ENCODE results near the gene AURKAIP1.
A peak's percentile ranks its signal among the peaks of the same experiment; 100 is the strongest.
"Not testable (repeated sequence)": the region's sequence is repeated elsewhere in the genome, so short reads cannot be mapped to it uniquely, and the experiment has no call there.

AURKAIP1 gene

DNA sequence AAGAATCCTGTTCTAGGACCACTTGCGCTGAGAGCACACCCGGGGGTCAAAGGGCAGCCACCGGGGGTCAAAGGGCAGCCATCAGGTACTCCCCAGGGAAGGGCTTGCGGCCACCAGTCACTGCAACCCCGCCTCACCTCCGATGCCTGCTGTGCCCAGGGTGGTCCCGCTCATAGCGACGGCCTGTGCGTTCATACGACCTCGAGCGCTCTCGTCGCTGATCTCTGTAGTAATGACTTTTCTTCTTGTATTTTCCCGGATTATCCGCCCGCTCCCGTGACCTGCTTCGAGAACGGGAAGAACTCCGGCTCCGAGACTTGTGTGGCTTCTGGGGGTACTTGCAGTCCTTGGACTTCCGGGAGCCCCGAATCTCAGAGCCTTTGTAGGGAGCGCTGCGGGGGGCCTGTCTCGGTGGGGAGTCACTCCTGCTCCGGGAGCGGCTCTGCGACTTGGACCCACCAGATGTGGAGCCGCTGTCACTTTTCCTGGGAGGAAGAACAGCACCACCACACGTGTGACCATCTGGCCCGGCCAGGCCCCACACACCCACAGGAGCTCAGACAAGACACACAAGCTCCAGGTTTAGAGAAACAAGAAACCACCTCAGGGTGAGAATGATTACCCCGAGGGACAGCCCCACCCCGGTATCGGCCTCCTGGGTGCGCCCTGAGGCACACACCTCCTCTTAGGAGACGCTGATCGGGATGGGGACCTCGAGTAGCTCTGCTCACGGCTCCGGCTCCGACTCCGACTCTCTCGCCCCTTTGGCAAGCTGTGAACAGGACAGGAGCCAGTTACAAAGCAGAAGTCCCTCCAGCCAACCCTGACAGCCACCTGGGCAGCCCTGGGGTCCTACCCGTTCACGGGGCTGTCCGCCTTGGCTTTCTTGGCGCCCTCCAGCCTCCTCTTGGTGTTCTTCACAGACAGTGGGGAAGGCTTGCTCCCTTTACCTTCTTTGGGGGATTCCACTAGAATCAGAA lies 12.4 kb upstream of the AURKAIP1 start:
- no peak for DNase-seq (ENCODE audit: low spot score)

DNA sequence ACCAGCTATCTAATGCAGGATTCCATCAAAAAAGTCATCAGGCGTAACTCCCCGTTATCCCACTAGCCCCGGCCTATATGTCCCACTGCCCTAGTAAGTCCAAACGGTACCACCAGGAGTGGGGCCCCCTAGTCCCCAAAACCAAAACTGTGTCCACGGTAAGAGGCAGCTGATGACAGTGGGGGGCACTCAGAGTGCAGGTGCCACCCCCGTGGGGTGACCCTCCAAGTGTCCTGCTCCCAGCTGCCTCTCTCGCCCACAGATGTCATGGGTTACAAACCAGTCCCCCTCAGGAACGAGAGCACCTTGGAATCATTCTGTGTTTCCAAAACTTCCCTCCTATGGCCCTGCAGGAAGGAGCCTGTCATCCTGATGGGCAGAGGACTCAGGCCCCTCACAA lies 10.9 kb upstream of the AURKAIP1 start:
- DNase-seq (ENCODE audit: low spot score), result no peak

DNA sequence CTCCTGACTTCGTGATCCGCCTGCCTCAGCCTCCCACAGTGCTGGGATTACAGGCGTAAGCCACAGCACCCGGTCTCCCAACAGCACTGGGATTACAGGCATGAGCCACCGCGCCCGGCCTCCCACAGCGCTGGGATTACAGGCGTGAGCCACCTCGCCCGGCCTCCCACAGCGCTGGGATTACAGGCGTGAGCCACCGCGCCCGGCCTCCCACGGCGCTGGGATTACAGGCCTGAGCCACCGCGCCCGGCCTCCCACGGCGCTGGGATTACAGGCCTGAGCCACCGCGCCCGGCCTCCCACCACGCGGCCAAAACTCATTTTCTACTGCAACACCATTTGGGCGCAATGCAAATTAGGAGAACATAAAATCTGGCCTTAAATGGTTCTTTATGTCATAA lies 10.3 kb upstream of the AURKAIP1 start:
- DNase-seq (ENCODE audit: low spot score), result not testable (repeated sequence)

DNA sequence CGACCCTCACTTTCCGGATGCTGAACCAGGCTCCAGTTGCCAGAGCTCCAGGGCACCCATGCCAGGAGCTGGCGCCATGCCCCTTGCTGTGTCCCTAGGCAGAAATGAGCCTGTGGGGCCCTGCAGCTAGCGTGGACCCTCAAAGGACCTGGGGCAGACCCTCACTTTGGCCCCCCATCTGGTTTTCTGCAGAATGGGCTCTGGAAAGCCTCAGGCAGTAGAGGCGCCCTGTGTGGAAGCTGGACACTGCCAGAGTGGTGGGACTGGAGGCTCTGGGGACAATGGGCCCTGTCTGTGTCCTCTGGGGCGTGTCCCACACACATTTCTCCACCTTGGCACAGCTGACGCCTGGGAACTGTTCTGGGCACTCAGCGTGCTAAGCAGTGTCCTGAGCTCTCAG lies 6.3 kb upstream of the AURKAIP1 start:
- DNase-seq (ENCODE audit: low spot score), result no peak

DNA sequence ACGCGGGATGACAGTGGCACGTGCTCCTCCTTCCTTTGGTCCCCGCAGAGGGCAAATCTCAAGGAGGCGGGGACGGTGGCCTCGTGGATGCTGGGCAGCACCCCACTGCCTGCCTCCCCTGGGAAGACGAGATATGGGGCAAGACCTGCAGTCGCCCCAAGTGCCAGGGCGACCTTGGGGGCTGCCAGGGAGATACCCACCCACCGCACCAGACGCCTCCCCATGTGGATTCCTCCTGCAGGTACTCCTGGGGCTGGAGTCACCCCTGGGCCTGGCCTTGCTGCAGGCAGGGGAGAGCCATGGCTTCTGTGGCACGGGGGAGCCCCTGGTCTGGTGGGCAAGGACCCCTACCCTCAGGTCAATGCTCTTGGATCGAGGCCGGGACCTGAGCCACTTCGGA lies 5.9 kb upstream of the AURKAIP1 start:
- DNase-seq (ENCODE audit: low spot score), result no peak

DNA sequence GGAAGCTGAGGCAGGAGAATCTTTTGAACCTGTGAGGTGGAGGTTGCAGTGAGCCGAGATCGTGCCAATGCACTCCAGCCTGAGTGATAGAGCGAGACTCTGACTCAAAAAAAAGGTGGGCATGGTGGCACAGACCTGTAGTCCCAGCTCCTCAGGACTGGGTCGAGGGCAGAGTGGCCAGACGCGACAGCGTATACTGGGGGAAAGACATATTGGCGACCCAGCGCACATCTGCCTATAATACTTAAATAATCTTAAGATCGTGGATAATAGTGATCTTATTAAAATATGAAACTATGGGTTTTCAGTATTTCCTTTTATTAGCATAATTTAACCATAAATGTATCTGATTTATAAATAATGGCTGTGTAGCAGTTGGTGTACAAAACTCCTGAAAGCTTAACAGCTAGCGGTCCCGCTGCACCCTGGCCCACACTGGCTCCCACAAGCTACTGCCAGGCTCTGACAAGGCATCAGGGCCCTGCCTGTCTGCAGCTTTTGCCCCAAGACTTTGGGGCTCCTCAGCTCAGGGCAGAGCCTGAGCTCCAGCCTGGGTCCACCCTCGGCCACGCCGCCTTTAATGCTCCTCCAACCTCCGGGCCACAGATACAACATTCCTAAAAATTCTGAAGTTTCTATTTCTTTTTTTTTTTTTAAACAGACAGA lies 2.7 kb upstream of the AURKAIP1 start:
- no peak for DNase-seq (ENCODE audit: low spot score)

DNA sequence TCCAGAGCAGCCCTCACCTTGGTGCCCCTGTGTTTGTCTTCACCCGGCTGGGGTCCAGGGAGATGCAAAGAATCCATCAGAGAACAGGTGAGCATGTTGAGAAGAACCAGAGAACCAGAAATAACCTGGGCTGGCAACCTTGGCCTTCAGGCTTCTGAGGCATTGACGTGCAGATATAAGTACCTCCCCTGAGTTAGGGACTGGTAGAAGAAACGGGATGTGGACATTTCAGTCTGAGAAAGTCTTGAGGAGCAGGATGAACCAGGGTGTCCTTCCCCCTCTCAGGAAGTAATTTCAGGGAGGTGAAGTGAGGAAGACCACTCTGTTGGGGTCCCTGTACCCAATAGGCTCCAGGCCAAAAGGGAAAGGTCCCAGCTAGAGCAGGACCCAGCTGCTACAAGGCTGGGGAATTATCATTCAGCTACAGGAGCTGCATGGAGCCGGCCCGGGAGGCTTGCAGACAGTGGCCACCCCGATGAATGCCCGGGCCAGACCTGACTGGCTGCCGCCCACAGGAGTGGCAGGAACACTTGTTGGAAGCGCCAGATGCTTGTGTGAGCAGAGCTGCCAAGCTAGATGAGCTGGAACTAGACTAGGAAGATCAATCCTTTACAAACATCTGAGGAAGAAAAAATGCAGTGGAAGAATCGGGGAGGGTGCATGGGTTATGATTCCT lies 1.7 kb upstream of the AURKAIP1 start:
- DNase-seq (ENCODE audit: low spot score), result no peak

DNA sequence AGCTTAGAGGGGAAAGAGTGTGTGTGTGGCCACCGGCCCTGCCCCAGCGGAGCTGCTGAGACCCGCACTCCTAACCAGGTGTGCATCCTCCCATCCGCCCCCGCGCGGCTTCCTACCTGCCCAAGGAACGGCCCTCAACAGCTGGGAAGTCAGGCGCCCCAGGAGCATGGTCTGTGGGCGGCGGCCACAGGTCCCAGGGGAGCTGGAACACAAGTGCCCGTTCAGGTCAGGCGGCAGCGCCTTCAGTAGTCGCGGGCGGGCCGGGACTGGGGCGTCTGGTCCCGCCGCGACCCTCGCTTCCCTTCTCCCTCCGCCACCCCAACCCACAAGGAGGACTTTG lies 448 bp downstream of the AURKAIP1 start:
- DNase-seq (ENCODE audit: low spot score), result no peak

DNA sequence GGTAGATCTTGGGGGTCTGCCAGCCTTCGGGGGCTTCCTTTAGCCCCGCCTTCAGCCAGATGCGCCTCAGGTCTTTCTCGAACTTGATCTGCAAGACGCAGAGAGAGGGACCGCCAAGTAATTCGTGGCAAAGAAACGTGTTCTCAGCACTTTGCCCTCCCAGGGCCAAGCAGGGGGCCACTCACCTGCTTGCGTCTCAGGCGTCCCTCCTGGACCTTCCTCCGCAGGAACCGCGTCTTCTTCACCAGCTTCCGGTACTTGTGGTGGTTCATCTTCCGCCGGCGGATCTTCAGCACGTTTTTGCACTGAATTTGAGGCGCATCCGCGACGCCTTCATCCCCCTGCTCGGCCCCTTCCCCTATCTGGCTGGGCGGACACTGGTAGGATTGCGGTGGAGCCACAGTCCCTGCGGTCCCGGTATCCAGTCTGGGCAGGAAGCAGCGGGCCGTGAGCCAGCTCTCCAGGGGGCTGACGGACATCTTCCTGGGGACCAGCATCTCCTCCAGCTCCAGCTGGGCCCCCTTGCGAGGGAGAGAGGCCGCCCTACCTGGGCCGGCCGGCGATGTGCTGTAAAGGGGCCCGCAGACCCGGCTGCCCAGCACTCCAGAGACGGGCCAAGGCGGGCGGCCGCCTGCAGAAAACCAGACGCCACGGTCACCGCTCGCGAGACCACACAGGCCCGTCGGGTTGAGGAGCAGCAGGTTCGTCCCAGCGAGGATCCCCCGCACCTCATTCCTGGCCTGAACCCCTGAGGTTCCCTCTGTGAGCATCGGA lies 1.0 kb downstream of the AURKAIP1 start:
- no peak for DNase-seq (ENCODE audit: low spot score)

DNA sequence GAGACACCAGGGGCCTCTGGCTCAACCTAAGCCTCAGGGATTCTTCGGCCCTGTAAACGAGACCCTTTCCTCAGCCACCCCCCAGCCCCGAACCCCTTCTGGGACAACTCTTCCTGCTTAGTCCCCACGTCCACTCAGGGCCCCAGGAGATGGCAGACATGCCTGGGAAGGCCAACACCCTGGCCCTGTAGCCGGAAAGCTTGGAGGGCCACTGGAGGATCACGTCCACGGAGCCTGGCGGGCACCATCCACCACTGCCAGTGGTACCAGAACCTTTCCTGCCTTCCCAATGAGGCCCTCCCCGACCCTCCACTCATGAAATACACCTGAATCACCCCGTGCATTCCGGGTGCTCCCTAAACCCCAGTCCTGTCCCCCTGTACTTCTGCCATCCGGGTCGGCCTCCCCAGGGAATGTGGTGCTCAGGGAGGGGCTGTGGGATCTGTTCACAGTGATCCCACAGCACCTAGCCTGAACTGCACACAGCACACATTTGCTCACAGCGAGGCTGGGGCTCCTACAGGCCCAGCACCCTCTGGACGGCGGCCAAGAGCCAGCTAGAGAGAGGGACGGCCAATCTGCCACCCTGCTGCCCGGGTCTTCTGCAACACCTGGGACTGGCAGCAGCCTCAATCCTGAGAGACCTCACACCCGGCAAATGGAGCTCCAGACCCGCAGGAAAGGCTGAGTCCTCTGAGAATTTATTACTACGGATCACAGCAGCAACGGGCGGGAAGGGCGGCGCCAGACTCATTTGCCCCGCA lies 1.8 kb downstream of the AURKAIP1 start:
- no peak for DNase-seq (ENCODE audit: low spot score)

DNA sequence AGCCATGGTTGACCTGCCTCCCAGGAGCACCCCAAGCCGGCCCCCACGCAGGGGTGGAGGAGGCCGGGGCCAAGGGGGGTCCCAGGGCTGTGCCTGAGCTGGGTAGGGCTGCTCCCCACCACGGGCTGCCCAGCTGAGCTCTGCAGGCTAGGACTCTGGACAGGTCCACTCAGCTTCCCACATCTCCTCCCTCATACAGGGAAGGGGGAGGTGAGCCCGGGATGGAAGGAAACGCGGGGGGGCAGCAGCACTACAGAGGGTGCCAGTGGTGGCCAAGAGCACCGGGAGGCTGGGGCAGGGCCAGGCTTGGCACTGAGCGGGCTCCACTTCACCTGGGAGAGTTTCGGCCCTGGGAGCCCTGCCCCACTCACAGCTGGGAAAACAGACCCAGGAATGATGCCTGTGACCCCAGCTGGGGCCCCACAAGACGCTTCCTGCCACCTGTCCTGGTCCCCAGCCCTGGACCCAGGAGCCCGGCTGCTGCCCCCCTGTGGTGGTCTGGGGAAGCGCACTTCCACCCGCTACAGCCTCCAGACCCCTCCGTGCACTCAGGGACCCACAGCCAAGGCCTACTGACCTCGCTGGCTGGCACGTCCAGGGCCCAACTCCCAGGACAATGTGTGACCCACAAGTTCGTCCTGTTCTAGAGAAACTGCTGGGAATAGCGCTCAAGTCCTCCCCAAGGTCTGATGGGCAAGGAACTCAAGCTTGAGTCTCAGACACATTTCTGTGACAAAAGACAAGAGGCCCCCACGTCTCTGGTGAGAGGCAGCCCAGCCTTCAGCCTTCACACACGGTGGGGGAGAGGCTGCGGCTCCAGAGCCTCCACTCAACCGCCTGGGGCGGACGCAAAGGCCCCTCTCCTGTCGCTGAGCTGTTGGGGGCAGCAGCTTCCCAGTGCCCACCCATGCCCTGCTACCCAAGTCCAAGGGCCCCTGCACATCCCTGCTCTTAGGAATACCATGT lies 3.0 kb downstream of the AURKAIP1 start:
- peak; percentile 73 for DNase-seq (ENCODE audit: low spot score)

DNA sequence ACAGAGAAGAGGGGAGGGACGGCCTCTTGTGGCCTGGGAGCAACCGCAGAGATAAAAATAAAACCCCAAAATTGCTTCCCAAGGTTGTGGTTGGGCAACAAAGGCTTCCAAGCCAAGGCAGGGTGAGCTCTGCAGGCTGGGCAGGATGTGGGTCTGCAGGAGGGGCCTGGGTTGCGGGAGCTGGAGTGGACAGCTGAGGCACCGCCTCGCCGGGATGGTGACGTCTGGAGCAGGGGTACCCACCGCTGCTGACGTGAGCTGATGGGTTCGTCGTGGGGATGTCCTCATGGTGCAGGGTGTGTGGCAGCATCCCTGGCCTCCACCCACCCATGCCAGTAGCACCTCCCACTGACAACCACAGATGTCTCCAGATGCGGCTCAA lies 3.7 kb downstream of the AURKAIP1 start:
- DNase-seq (ENCODE audit: low spot score), result no peak

DNA sequence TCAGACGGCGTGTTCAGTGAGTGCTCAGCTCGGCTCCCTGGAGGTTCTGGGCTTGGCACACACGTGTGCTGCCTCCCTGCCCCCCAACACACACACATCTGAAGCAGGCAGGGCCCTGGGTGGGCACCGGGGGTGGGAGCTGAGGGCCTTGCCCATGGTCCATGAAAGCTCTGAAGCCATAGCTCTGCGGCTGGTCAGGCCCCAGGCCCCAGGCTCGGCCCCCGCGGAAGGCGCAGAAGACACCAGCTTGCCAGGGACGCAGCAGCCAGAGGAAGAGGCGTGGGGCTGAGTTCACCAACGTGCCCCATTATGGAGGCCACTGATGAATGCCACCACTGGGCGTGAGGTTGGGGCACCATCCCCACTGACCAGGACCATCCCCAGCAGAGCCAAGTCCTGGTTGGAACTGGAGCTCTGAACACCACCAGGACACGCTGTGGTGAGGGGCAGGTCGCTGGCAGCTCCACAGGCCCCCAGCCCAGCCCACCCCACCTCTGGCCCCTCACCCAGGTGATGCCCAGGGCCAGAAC lies 4.2 kb downstream of the AURKAIP1 start:
- no peak for DNase-seq (ENCODE audit: low spot score)

DNA sequence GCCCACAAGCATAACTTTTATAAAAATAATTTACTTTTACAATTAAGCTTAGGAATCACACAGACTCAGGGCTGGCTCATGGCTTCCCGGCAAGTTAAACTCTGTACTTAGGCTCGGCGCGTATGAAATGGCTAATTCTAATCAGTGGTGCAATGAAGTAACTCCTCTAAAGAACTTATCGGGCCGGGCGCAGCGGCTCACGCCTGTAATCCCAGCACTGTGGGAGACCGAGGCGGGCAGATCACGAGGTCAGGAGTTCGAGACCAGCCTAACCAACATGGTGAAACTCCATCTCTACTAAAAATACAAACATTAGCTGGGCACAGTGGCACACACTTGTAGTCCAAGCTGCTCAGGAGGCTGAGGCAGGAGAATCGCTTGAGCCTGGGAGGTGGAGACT lies 4.9 kb downstream of the AURKAIP1 start:
- DNase-seq (ENCODE audit: low spot score), result not testable (repeated sequence)

DNA sequence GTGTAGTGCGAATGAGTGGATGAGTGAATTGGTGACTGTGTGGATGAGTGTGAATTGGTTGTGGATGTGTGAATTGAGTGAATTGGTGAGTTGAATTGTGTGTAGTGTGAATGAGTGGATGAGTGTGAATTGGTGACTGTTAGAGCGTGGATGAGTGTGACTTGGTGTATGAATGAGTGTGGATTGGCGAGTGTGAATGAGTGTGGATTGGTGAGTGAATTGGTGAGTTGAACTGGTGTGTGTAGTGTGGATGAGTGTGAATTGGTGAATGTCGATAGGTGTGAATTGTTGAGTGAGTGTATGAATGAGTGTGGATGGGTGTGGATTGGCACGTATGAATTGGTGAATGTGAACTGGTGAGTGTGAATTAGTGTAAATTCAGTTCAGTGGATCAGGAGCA lies 7.7 kb downstream of the AURKAIP1 start:
- DNase-seq (ENCODE audit: low spot score), result no peak

DNA sequence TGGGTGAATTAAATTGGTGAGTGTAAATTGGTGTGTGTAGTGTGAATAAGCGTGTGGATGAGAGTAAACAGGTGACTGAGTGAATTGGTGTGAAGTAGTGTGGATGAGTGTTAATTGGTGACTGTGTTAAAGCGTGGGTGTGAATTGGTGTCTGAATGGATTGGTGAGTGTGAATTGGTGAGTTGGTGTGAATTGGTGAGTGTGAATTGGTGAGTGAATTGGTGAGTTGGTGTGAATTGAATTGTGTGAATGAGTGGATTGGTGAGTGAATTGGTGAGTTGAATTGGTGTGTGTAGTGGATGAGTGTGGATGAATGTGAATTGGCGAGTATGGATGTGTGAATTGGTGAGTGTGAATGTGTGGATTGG lies 8.3 kb downstream of the AURKAIP1 start:
- no peak for DNase-seq (ENCODE audit: low spot score)

DNA sequence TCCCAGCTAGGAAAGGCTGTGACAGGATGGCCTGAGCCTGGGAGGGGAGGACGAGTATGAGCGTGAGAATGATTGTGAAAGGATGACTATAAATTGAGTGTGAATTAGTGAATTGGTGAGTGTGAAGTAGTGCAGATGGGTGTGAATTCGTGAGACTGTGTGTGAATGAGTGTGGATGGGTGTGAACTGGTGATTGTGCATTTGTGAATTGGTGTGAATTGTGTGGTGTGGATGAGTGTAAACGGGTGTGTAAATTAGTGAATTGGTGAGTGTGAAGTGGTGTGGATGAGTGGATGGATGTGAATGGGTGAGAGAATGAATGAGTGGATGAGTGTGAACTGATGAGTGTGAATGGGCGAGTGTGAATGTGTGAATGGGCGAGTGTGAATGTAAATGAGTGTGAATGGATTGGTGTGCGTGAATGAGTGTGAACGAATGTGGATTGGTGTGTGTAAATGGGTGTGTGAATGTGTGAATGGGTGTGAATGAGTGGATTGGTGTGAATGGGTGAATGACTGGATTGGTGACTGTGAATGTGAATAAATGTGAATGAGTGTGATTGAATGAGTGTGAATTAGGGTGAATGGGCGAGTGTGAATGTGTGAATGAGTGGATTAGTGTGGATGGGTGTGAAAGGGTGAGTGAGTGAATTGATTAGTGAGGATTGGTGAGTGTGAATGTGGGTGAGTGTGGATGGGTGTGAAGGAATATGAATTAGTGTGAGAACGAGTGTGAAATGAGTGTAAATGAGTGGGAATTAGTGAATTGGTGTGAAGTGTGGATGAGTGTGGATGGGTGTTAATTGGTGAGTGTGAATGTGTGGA lies 8.9 kb downstream of the AURKAIP1 start:
- DNase-seq (ENCODE audit: low spot score), result no peak

DNA sequence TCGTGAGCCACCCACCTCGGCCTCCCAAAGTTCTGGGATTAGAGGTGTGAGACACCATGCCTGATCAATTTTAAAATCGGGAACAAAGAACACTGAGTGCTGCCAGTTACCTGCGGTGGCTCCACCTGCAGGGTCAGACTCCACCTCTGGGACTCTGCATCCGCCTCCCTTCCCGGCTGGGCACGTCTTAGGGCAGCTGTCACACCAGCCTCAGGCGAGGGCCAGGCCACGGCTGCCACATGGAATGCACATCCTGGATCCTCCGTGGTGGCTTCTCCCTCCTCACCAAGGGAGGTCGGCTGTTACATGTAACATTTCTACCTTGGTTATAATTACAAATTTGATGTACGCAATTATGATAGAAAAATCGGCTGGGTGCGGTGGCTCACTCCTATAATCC lies 10.7 kb downstream of the AURKAIP1 start:
- DNase-seq (ENCODE audit: low spot score), result no peak

DNA sequence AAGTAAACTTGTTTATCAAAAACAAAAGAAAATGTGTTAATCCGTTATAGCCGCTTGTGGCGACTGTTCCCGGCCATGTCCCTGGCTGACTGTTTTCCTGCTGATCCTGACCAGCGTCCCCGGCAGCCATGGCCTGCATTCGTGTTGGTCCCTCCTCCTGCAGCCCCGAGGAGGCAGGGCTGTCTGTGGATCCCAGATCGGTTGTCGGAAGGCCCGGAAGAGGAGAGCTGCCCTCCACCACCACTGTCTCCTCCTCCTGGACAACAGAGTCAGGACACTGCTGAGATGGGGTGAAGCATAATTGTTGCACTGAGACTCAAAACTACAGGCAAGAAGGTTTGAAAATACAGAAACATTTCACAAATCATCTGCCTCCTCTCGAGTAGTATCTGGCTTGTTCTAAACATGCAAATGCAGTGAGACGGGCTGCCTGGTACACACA lies 13.0 kb downstream of the AURKAIP1 start:
- no peak for DNase-seq (ENCODE audit: low spot score)
